SK-N-SH (cell line): ENCODE results near the gene LAMTOR4. TPM values are rescaled to one million over a fixed set of nuclear protein-coding genes. Genes with fewer than 3 reads are reported as not detected.

Source experiments
- CTCF ChIA-PET: fragments of 300-600, 350-600 bp; formaldehyde crosslinking; extraction: SDS; loops from one replicate; lab custom pipeline; 2021; lab: Yijun Ruan, JAX
- POLR2A ChIA-PET: fragments of 350-600 bp; sonication (Branson Sonifier 250); formaldehyde crosslinking; extraction: SDS; loops from one replicate; lab custom pipeline; 2020; ENCODE audit warnings: antibody characterized with exemption, inconsistent platforms; lab: Yijun Ruan, JAX
- DNase-seq: peaks from one replicate; pipeline ENCODE4 v3.0.0; 2012
- H2AFZ ChIP-seq: fragments of 200-600 bp; sonication (generic); 2 replicates; pipeline ENCODE4 v1.8.1; 2016; ENCODE audit warnings: antibody characterized with exemption, mild to moderate bottlenecking, low read depth
- H3F3A ChIP-seq: fragments of 200-600 bp; sonication (generic); replicated peaks from 2 replicates; pipeline ENCODE3; 2016; ENCODE audit warnings: antibody characterized with exemption, mild to moderate bottlenecking; ENCODE audit not compliant: insufficient read depth
- H3K27ac ChIP-seq, 2 experiments: fragments of 200-500 bp in 1 of 2; fragments of 200-600 bp in 1 of 2; sonication (Bioruptor generic) in 1 of 2; sonication (generic), shearing (Covaris generic) in 1 of 2; 2 replicates each; pipeline versions ENCODE4 v1.5.1 to v1.6.1; 2014 to 2016; ENCODE audit warnings: low read depth in 2 of 2, inconsistent platforms in 1 of 2, low read length in 1 of 2, mild to moderate bottlenecking in 1 of 2, mixed read lengths in 1 of 2
- H3K27me3 ChIP-seq: fragments of 200-600 bp; sonication (generic), shearing (Covaris generic); 2 replicates; pipeline ENCODE4 v1.6.1; 2016; ENCODE audit warnings: mixed run types; ENCODE audit not compliant: insufficient read depth
- H3K36me3 ChIP-seq, 2 experiments: fragments of 200-500 bp in 1 of 2; fragments of 200-600 bp in 1 of 2; sonication (Bioruptor generic) in 1 of 2; sonication (generic) in 1 of 2; replicated peaks in 1 of 2; 2 replicates each; pipeline versions ENCODE3 to v1.5.1; 2014 to 2016; ENCODE audit warnings: low read length in 1 of 2, mild to moderate bottlenecking in 1 of 2; ENCODE audit not compliant: insufficient read depth in 2 of 2, control insufficient read depth in 1 of 2
- H3K4me1 ChIP-seq, 2 experiments: fragments of 200-500 bp in 1 of 2; fragments of 200-600 bp in 1 of 2; sonication (Bioruptor generic) in 1 of 2; sonication (generic), shearing (Covaris generic) in 1 of 2; 2 replicates each; pipeline versions ENCODE4 v1.5.1 to v1.6.1; 2014 to 2016; ENCODE audit warnings: low read depth in 1 of 2, low read length in 1 of 2, mixed run types in 1 of 2; ENCODE audit not compliant: insufficient read depth in 2 of 2, control insufficient read depth in 1 of 2
- H3K4me2 ChIP-seq: fragments of 200-600 bp; sonication (generic), shearing (Covaris generic); 2 replicates; pipeline ENCODE4 v1.6.1; 2017; ENCODE audit warnings: mixed run types
- H3K4me3 ChIP-seq, 2 experiments: fragments of 200-500 bp in 1 of 2; fragments of 200-600 bp in 1 of 2; sonication (Bioruptor generic) in 1 of 2; sonication (generic), shearing (Covaris generic) in 1 of 2; 2 replicates each; pipeline versions ENCODE4 v1.5.1 to v1.8.1; 2014 to 2016; ENCODE audit warnings: low read depth in 2 of 2, inconsistent platforms in 1 of 2, low read length in 1 of 2, mild to moderate bottlenecking in 1 of 2, mixed read lengths in 1 of 2, moderate library complexity in 1 of 2
- H3K79me2 ChIP-seq: fragments of 200-600 bp; sonication (generic); 2 replicates; pipeline ENCODE4 v1.8.1; 2017; ENCODE audit warnings: mild to moderate bottlenecking; ENCODE audit not compliant: insufficient read depth
- H3K9ac ChIP-seq: fragments of 200-600 bp; sonication (generic); 2 replicates; pipeline ENCODE4 v1.6.1; 2017; ENCODE audit warnings: mixed run types
- H3K9me2 ChIP-seq: fragments of 200-600 bp; sonication (generic); 2 replicates; pipeline ENCODE4 v1.6.1; 2017; ENCODE audit warnings: mixed run types
- H3K9me3 ChIP-seq: fragments of 200-600 bp; sonication (generic); 2 replicates; pipeline ENCODE4 v1.6.1; 2017; ENCODE audit warnings: mixed run types, mild to moderate bottlenecking, moderate library complexity
- H4K20me1 ChIP-seq: fragments of 200-600 bp; sonication (generic); 2 replicates; pipeline ENCODE4 v1.6.1; 2017; ENCODE audit warnings: mild to moderate bottlenecking, mixed run types; ENCODE audit not compliant: insufficient read depth
- CTCF ChIP-seq: fragments of 200-600 bp; sonication (generic); IDR thresholded peaks from 2 replicates; pipeline ENCODE4 v1.6.1; 2017; ENCODE audit warnings: antibody characterized with exemption, mild to moderate bottlenecking, moderate library complexity
- EP300 ChIP-seq, 2 experiments: IDR thresholded peaks; 2 replicates each; pipeline versions ENCODE4 v1.4.0 to v1.6.1; 2012; ENCODE audit warnings: borderline replicate concordance in 1 of 2, low read depth in 1 of 2, low read length in 1 of 2
- EZH2phosphoT487 ChIP-seq: fragments of 200-600 bp; sonication (generic); IDR thresholded peaks from 2 replicates; pipeline ENCODE4 v1.6.1; 2017; ENCODE audit warnings: low read depth, mixed run types, mild to moderate bottlenecking, antibody characterized with exemption, moderate library complexity, borderline replicate concordance
- FOXJ3 ChIP-seq: sonication (generic); formaldehyde crosslinking; IDR thresholded peaks from 2 replicates; pipeline ENCODE4 v1.5.1; 2020; ENCODE audit warnings: mild to moderate bottlenecking, missing genetic modification reagents
- FOXM1 ChIP-seq: IDR thresholded peaks from 2 replicates; pipeline ENCODE4 v1.4.0; 2012; ENCODE audit warnings: low read depth, mild to moderate bottlenecking
- GATA2 ChIP-seq: sonication (generic); formaldehyde crosslinking; IDR thresholded peaks from 2 replicates; pipeline ENCODE4 v1.5.0; 2020; ENCODE audit warnings: mild to moderate bottlenecking, missing genetic modification reagents
- JUND ChIP-seq: IDR thresholded peaks from 2 replicates; pipeline ENCODE4 v1.4.0; 2012
- MAX ChIP-seq: IDR thresholded peaks from 2 replicates; pipeline ENCODE4 v1.4.0; 2012; ENCODE audit warnings: low read depth
- MXI1 ChIP-seq: IDR thresholded peaks from 2 replicates; pipeline ENCODE4 v1.6.1; 2012; ENCODE audit warnings: mild to moderate bottlenecking, low read depth, low read length, improper control_type of control experiment
- NFIC ChIP-seq: IDR thresholded peaks from 2 replicates; pipeline ENCODE4 v1.4.0; 2012; ENCODE audit warnings: borderline replicate concordance
- NRF1 ChIP-seq: IDR thresholded peaks from 2 replicates; pipeline ENCODE4 v1.6.1; 2012; ENCODE audit warnings: low read depth, mild to moderate bottlenecking, low read length
- PBX3 ChIP-seq: IDR thresholded peaks from 2 replicates; pipeline ENCODE4; 2012
- RAD21 ChIP-seq: IDR thresholded peaks from 2 replicates; pipeline ENCODE4 v1.6.1; 2012; ENCODE audit warnings: mild to moderate bottlenecking, low read length
- RCOR1 ChIP-seq: fragments of 150-350 bp; IDR thresholded peaks from 2 replicates; pipeline ENCODE4 v1.6.1; 2017; ENCODE audit warnings: antibody characterized with exemption, low read length
- REST ChIP-seq: IDR thresholded peaks from 2 replicates; pipeline ENCODE4 v1.6.1; 2012; ENCODE audit warnings: mild to moderate bottlenecking, low read depth, low read length, moderate library complexity
- RXRA ChIP-seq: IDR thresholded peaks from 2 replicates; pipeline ENCODE4 v1.4.0; 2012; ENCODE audit warnings: low read depth, mild to moderate bottlenecking, borderline replicate concordance
- TEAD4 ChIP-seq: IDR thresholded peaks from 2 replicates; pipeline ENCODE4 v1.4.0; 2012; ENCODE audit warnings: mild to moderate bottlenecking, borderline replicate concordance; ENCODE audit not compliant: insufficient read depth
- YY1 ChIP-seq: IDR thresholded peaks from 2 replicates; pipeline ENCODE4 v1.4.0; 2012; ENCODE audit warnings: low read depth, mild to moderate bottlenecking
- ZBTB33 ChIP-seq: IDR thresholded peaks from 2 replicates; pipeline ENCODE4 v1.4.0; 2012; ENCODE audit warnings: low read depth, borderline replicate concordance
- WGBS: methylation state at CpG from one replicate; pipeline ENCODE4 v1.1.6; 2017; ENCODE audit warnings: low lambda C conversion rate; 5-methylcytosine and 5-hydroxymethylcytosine counted together
- polyA plus RNA-seq, 3 experiments: library from polyadenylated mRNA; depleted of rRNA; stranded (reverse); fragments of >200 nt; gene quantifications; 2 replicates each; pipeline ENCODE4 v1.2.3, GENCODE V29; 2012

The LAMTOR4 gene
- polyA plus RNA-seq, 1 of the 3 experiments (the other 2 are of a cell fraction) = 630 TPM

- no peak for DNase-seq
- Histone ChIP-seq H3K79me2 (peaks cover 13% of the 10 kb centered on the region), H3K4me3 (no peak overlapping the region), H3K9me2 (no peaks in the 10 kb centered on the region), H2AFZ (no peak overlapping the region), H3K9me3 (no peaks in the 10 kb centered on the region), H3K4me2 (no peak overlapping the region), H3K27me3 (no peaks in the 10 kb centered on the region), H3K27ac (no peak overlapping the region), H3K36me3 (peaks cover 38 to 47% of the 10 kb centered on the region in 2 experiments), H3F3A (peaks cover 42% of the 10 kb centered on the region), H3K9ac (no peak overlapping the region), H4K20me1 (no peaks in the 10 kb centered on the region), H3K4me1 (peaks cover 6 to 8% of the 10 kb centered on the region in 2 experiments; a peak in 3 of 4 replicates)
- CTCF ChIA-PET = no interaction called here
- POLR2A ChIA-PET = interaction anchor here (1.5 kb wide), 1 partner anchor 14 kb away, joined by 3 read pairs; no protein-coding TSS in a partner anchor
- TF ChIP-seq EZH2phosphoT487 (no peak), JUND (no peak), GATA2 (CRISPR knock-in tag) (no peak), EP300 (IDR thresholded peaks at IDR 0.05; ENCODE audit: borderline replicate concordance in 1 of 2, low read depth in 1 of 2, low read length in 1 of 2) (no peak), REST (no peak), RCOR1 (no peak), FOXJ3 (CRISPR knock-in tag) (no peak), TEAD4 (no peak), FOXM1 (no peak), CTCF (no peak), RAD21 (no peak), ZBTB33 (no peak), MXI1 (no peak), MAX (no peak), NFIC (no peak), YY1 (no peak), NRF1 (no peak), RXRA (no peak), PBX3 (no peak)
- WGBS = 91% methylated on average over 17 of the region's 17 CpGs
These were observed 42.1 kb upstream of the LAMTOR4 start for GRCh38 chr7:100106633-100107032.
